Calu3 (cell line): Measurements from ENCODE around the gene ZNF143. TPM values are rescaled to one million over a fixed set of nuclear protein-coding genes. Genes with fewer than 3 reads are reported as not detected.
A peak's percentile ranks its signal among the peaks of the same experiment; 100 is the strongest.
"Not testable (repeated sequence)": the region's sequence is repeated elsewhere in the genome, so short reads cannot be mapped to it uniquely, and the experiment has no call there.

Source experiments
- BruUV-seq: library from RNA; stranded (reverse); fragments of 400-500 nt; replicated peaks from 2 replicates; lab custom pipeline; 2021; lab: Mats Ljungman, UMichigan
- CTCF ChIA-PET: fragments of 300-600 bp; sonication (Branson Sonifier 250); formaldehyde crosslinking; loops from one replicate; lab custom pipeline; 2022; ENCODE audit warnings: antibody characterized with exemption; lab: Charles Lee
- DNase-seq: peaks from one replicate; pipeline ENCODE4 v3.0.0; 2022
- H3K27ac Mint-ChIP-seq: one replicate; pipeline ENCODE4 v1.8.0; 2022; ENCODE audit warnings: mixed read lengths; ENCODE audit not compliant: unreplicated experiment
- H3K27me3 Mint-ChIP-seq: one replicate; pipeline ENCODE4 v1.8.0; 2022; ENCODE audit warnings: mixed read lengths; ENCODE audit not compliant: unreplicated experiment
- H3K36me3 Mint-ChIP-seq: one replicate; pipeline ENCODE4 v1.8.0; 2022; ENCODE audit warnings: mild to moderate bottlenecking, moderate library complexity, mixed read lengths; ENCODE audit not compliant: insufficient read depth, unreplicated experiment
- H3K4me1 Mint-ChIP-seq: one replicate; pipeline ENCODE4 v1.8.0; 2022; ENCODE audit warnings: mild to moderate bottlenecking, low read depth, mixed read lengths; ENCODE audit not compliant: unreplicated experiment
- H3K4me3 Mint-ChIP-seq: one replicate; pipeline ENCODE4 v1.8.0; 2022; ENCODE audit warnings: mild to moderate bottlenecking, low read depth, moderate library complexity, mixed read lengths; ENCODE audit not compliant: unreplicated experiment
- H3K9me3 Mint-ChIP-seq: one replicate; pipeline ENCODE4 v1.8.0; 2022; ENCODE audit warnings: low read depth, mixed read lengths; ENCODE audit not compliant: unreplicated experiment
- CTCF ChIP-seq: fragments of 200-600 bp; IDR thresholded peaks from one replicate; pipeline ENCODE4 v1.8.0; 2022; ENCODE audit warnings: antibody characterized with exemption; ENCODE audit not compliant: unreplicated experiment
- intact Hi-C: fragments of 100-400 bp; cut with micrococcal nuclease; formaldehyde crosslinking; loops from one replicate; pipeline ENCODE4 v1.10.0; 2022; ENCODE audit not compliant: unreplicated experiment
- total RNA-seq: library from RNA; stranded (reverse); gene quantifications from 2 replicates; pipeline ENCODE4 v1.2.3, GENCODE V29; 2022

The ZNF143 gene
- total RNA-seq, 1 experiment from 2014 or later, result 28.7 TPM

- no peaks in the 10 kb centered on the region for H3K9me3 Mint-ChIP-seq
- intact Hi-C loops, result loop anchor here (5.0 kb wide), 1 partner anchor 50 kb away; the partner anchor contains the start of gene ZNF143
- H3K4me1 Mint-ChIP-seq, result peaks cover 47% of the 10 kb centered on the region
These were observed 51.7 kb downstream of the ZNF143 start for GRCh38 chr11:9512370-9513019.

GRCh38 chr11:9514576-9514975, 53.8 kb downstream of the ZNF143 start:
- H3K4me1 Mint-ChIP-seq, result peaks cover 36% of the 10 kb centered on the region
- DNase-seq, H3K4me3 Mint-ChIP-seq, H3K9me3 Mint-ChIP-seq, BruUV-seq, H3K27me3 Mint-ChIP-seq, CTCF ChIA-PET: not testable (repeated sequence)
- peaks cover 17% of the 10 kb centered on the region for H3K36me3 Mint-ChIP-seq
- H3K27ac Mint-ChIP-seq, result peak overlapping the region; percentile 32
- intact Hi-C loops, result loop anchor here (5.0 kb wide), 1 partner anchor 52 kb away; the partner anchor contains the start of gene ZNF143

More at GRCh38 chr11:9512370-9513019, 51.7 kb downstream of the ZNF143 start:
- Mint-ChIP-seq H3K4me3 (no peak overlapping the region), H3K27ac (peak overlapping the region; percentile 8), H3K36me3 (peaks cover 17% of the 10 kb centered on the region), H3K27me3 (no peaks in the 10 kb centered on the region)
- no peak for TF ChIP-seq CTCF
- BruUV-seq, result TSS peak; percentile 21
- no peak for DNase-seq
- CTCF ChIA-PET, result interaction anchor here (0.6 kb wide), 1 partner anchor 71 kb away, joined by 7 read pairs; no protein-coding TSS in a partner anchor

GRCh38 chr11:9516113-9516512, 55.3 kb downstream of the ZNF143 start:
- Mint-ChIP-seq H3K4me3 (no peak overlapping the region), H3K36me3 (peaks cover 17% of the 10 kb centered on the region), H3K27ac (no peak overlapping the region), H3K9me3 (no peaks in the 10 kb centered on the region), H3K27me3 (no peaks in the 10 kb centered on the region), H3K4me1 (peaks cover 30% of the 10 kb centered on the region)
- TF ChIP-seq CTCF, result no peak
- DNase-seq, result peak; percentile 70
- BruUV-seq, result no TSS peak
- CTCF ChIA-PET, result interaction anchor here (0.6 kb wide), 1 partner anchor 692 kb away, joined by 5 read pairs; no protein-coding TSS in a partner anchor
- intact Hi-C loops, result no loop called here

GRCh38 chr11:9518835-9519410, 58.1 kb downstream of the ZNF143 start:
- CTCF ChIA-PET, result no interaction called here
- Mint-ChIP-seq H3K9me3 (no peaks in the 10 kb centered on the region), H3K36me3 (peaks cover 13% of the 10 kb centered on the region), H3K27ac (no peak overlapping the region), H3K4me3 (no peak overlapping the region), H3K4me1 (peaks cover 15% of the 10 kb centered on the region), H3K27me3 (no peaks in the 10 kb centered on the region)
- no TSS peak for BruUV-seq
- TF ChIP-seq CTCF, result no peak
- intact Hi-C loops, result no loop called here
- DNase-seq, result no peak
